WTC11 (cell line): ENCODE results near the gene APOO. TPM values are rescaled to one million over a fixed set of nuclear protein-coding genes. Genes with fewer than 3 reads are reported as not detected.

Experiments used
- ATAC-seq: fragments of 200-7000 bp; cut with Tn5 transposase; 2 replicates; pipeline ENCODE4 v1.10.0; 2021; ENCODE audit warnings: mild to moderate bottlenecking, moderate library complexity
- CTCF ChIA-PET: fragments of 300-600 bp; sonication (Branson Sonifier 250); formaldehyde crosslinking; loops from one replicate; lab custom pipeline; 2021; ENCODE audit warnings: antibody characterized with exemption; lab: Charles Lee
- POLR2A ChIA-PET: fragments of 350-600 bp; sonication (Branson Sonifier 250); formaldehyde crosslinking; loops from one replicate; lab custom pipeline; 2021; ENCODE audit warnings: antibody characterized with exemption; lab: Charles Lee
- DNase-seq: peaks from one replicate; pipeline ENCODE4 v3.0.0; 2021; ENCODE audit warnings: low spot score
- H3K27ac Mint-ChIP-seq: 2 replicates; pipeline ENCODE4 v1.8.0; 2021; ENCODE audit warnings: mixed read lengths
- H3K27me3 Mint-ChIP-seq: 2 replicates; pipeline ENCODE4 v1.8.0; 2021; ENCODE audit warnings: low read depth, mild to moderate bottlenecking, moderate library complexity, mixed read lengths
- H3K36me3 Mint-ChIP-seq: 2 replicates; pipeline ENCODE4 v1.8.0; 2021; ENCODE audit warnings: mixed read lengths
- H3K4me1 Mint-ChIP-seq: 2 replicates; pipeline ENCODE4 v1.8.0; 2022; ENCODE audit warnings: mixed read lengths
- H3K4me3 Mint-ChIP-seq: 2 replicates; pipeline ENCODE4 v1.8.0; 2021; ENCODE audit warnings: mild to moderate bottlenecking, moderate library complexity, mixed read lengths
- H3K9me3 Mint-ChIP-seq: 2 replicates; pipeline ENCODE4 v1.8.0; 2021; ENCODE audit warnings: mixed read lengths
- AFF4 ChIP-seq: sonication (generic); formaldehyde crosslinking; IDR thresholded peaks from 2 replicates; pipeline ENCODE4 v1.8.1; 2023; ENCODE audit warnings: mild to moderate bottlenecking, missing genetic modification reagents, borderline replicate concordance
- AR ChIP-seq: fragments of 250-450 bp; sonication (Bioruptor Pico); IDR thresholded peaks from 2 replicates; pipeline ENCODE4 v1.9.0; 2021; ENCODE audit warnings: mild to moderate bottlenecking
- ATF2 ChIP-seq: sonication (generic); formaldehyde crosslinking; IDR thresholded peaks from 2 replicates; pipeline ENCODE4 v1.8.1; 2022; ENCODE audit warnings: low read depth, missing genetic modification reagents, borderline replicate concordance
- CREM ChIP-seq: sonication (generic); formaldehyde crosslinking; IDR thresholded peaks from 2 replicates; pipeline ENCODE4 v1.8.1; 2022; ENCODE audit warnings: mild to moderate bottlenecking, missing genetic modification reagents, moderate library complexity
- EMX1 ChIP-seq: fragments of 250-450 bp; sonication (Bioruptor Pico); IDR thresholded peaks from 2 replicates; pipeline ENCODE4 v1.8.0; 2021; ENCODE audit warnings: mild to moderate bottlenecking
- GABPB1 ChIP-seq: sonication (generic); formaldehyde crosslinking; IDR thresholded peaks from 2 replicates; pipeline ENCODE4 v1.8.1; 2023; ENCODE audit warnings: mild to moderate bottlenecking, missing genetic modification reagents
- GRHL2 ChIP-seq: fragments of 250-450 bp; sonication (Bioruptor Pico); IDR thresholded peaks from 2 replicates; pipeline ENCODE4 v1.8.0; 2022; ENCODE audit warnings: mild to moderate bottlenecking, moderate library complexity; ENCODE audit not compliant: insufficient replicate concordance, severe bottlenecking
- GTF2I ChIP-seq: fragments of 250-450 bp; sonication (Bioruptor Pico); conservative IDR thresholded peaks from 2 replicates; pipeline ENCODE4 v1.4.0; 2021; ENCODE audit warnings: mild to moderate bottlenecking
- HMGA2 ChIP-seq: fragments of 250-450 bp; sonication (Bioruptor Pico); IDR thresholded peaks from 2 replicates; pipeline ENCODE4 v1.4.0; 2021; ENCODE audit warnings: mild to moderate bottlenecking, moderate library complexity
- MYBL2 ChIP-seq: sonication (generic); formaldehyde crosslinking; IDR thresholded peaks from 2 replicates; pipeline ENCODE4 v1.8.1; 2023; ENCODE audit warnings: mild to moderate bottlenecking, moderate library complexity, missing genetic modification reagents
- ZBTB21 ChIP-seq: sonication (generic); formaldehyde crosslinking; IDR thresholded peaks from 2 replicates; pipeline ENCODE4 v1.8.1; 2023; ENCODE audit warnings: mild to moderate bottlenecking, missing genetic modification reagents, borderline replicate concordance
- ZNF416 ChIP-seq: fragments of 250-450 bp; sonication (Bioruptor Pico); IDR thresholded peaks from 2 replicates; pipeline ENCODE4 v1.9.0; 2021; ENCODE audit warnings: mild to moderate bottlenecking, inconsistent platforms
- total RNA-seq: library from RNA; stranded (reverse); gene quantifications from 3 replicates; pipeline ENCODE4 v1.2.3, GENCODE V29; 2021
- TF ChIP-seq, protein P1 (sequence below): sonication (generic); formaldehyde crosslinking; IDR thresholded peaks from 2 replicates; pipeline ENCODE4 v1.8.1; 2023; ENCODE audit warnings: mild to moderate bottlenecking, missing genetic modification reagents
- TF ChIP-seq, protein P2 (sequence below): sonication (generic); formaldehyde crosslinking; IDR thresholded peaks from 2 replicates; pipeline ENCODE4 v1.8.1; 2023; ENCODE audit warnings: mild to moderate bottlenecking, missing genetic modification reagents

The APOO gene
- total RNA-seq, 1 experiment from 2014 or later = 55.5 TPM

DNA sequence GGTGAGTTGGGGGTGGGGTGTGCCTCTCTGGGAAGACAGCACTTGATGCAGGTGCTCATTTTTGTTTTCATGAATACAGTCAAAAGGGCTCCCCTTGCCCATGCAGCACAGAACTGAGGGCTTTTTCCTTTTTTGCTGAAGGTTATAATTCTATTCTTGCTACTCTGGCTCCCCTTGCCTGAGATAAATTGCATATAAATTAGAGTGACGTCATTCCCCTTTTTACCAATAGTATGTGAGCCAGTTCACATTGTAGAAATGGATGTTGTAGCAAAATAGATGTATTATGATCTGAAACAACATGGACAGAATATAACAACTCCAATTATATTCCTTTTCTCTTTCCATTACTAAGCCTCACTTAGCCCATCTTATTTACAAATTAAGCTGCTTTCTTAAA is 28.4 kb upstream of the APOO start:
- no peaks in the 10 kb centered on the region for H3K9me3 Mint-ChIP-seq
- CTCF ChIA-PET = no interaction called here
- ATAC-seq = no peak

DNA sequence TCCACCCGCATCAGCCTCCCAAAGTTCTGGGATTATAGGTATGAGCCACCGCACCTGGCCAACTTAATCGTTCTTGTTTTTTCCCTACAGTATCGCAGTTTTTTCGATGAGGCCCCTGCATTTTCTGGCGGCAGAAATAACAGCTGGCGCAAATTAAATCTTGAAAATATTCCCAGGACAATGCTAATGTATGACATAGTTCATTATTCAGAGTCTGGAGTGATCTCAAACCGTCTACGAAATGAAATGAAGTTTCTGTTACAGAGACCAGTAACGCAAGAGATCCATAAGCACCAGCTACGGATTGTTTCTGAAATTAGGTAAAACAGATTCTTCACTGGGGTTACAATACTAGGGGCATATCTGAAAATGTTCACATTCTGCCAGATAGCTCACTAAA is 27.4 kb upstream of the APOO start:
- H3K27ac Mint-ChIP-seq = no peak overlapping the region
- no peak for TF ChIP-seq MYBL2 (CRISPR knock-in tag)
- TF ChIP-seq, protein P1, sequence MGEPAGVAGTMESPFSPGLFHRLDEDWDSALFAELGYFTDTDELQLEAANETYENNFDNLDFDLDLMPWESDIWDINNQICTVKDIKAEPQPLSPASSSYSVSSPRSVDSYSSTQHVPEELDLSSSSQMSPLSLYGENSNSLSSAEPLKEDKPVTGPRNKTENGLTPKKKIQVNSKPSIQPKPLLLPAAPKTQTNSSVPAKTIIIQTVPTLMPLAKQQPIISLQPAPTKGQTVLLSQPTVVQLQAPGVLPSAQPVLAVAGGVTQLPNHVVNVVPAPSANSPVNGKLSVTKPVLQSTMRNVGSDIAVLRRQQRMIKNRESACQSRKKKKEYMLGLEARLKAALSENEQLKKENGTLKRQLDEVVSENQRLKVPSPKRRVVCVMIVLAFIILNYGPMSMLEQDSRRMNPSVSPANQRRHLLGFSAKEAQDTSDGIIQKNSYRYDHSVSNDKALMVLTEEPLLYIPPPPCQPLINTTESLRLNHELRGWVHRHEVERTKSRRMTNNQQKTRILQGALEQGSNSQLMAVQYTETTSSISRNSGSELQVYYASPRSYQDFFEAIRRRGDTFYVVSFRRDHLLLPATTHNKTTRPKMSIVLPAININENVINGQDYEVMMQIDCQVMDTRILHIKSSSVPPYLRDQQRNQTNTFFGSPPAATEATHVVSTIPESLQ (CRISPR knock-in tag) = no peak
- TF ChIP-seq ZBTB21 (CRISPR knock-in tag) = no peak
- TF ChIP-seq GRHL2 (CRISPR knock-in tag) = no peak
- no peak for TF ChIP-seq AR (CRISPR knock-in tag)
- no peak for TF ChIP-seq GTF2I (CRISPR knock-in tag)
- no peak for TF ChIP-seq ZNF416 (CRISPR knock-in tag)
- TF ChIP-seq GABPB1 (CRISPR knock-in tag) = no peak
- TF ChIP-seq AFF4 = no peak
- no peak for DNase-seq
- no peaks in the 10 kb centered on the region for H3K9me3 Mint-ChIP-seq
- peaks cover 2% of the 10 kb centered on the region; the same call in 1 of the 2 replicates for H3K4me1 Mint-ChIP-seq
- H3K4me3 Mint-ChIP-seq = no peak overlapping the region
- ChIA-PET CTCF (no interaction called here), POLR2A (no interaction called here)
- no peaks in the 10 kb centered on the region for H3K27me3 Mint-ChIP-seq
- ATAC-seq = no peak
- no peaks in the 10 kb centered on the region for H3K36me3 Mint-ChIP-seq

More for the DNA sequence above, 28.4 kb upstream of the APOO start:
- TF ChIP-seq, protein P2, sequence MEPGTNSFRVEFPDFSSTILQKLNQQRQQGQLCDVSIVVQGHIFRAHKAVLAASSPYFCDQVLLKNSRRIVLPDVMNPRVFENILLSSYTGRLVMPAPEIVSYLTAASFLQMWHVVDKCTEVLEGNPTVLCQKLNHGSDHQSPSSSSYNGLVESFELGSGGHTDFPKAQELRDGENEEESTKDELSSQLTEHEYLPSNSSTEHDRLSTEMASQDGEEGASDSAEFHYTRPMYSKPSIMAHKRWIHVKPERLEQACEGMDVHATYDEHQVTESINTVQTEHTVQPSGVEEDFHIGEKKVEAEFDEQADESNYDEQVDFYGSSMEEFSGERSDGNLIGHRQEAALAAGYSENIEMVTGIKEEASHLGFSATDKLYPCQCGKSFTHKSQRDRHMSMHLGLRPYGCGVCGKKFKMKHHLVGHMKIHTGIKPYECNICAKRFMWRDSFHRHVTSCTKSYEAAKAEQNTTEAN = no peak
- TF ChIP-seq HMGA2 (CRISPR knock-in tag) (no peak), GABPB1 (CRISPR knock-in tag) (no peak), ATF2 (CRISPR knock-in tag) (no peak), CREM (CRISPR knock-in tag) (no peak), EMX1 (CRISPR knock-in tag) (no peak)
- Mint-ChIP-seq H3K27me3 (no peaks in the 10 kb centered on the region), H3K27ac (no peak overlapping the region), H3K36me3 (no peaks in the 10 kb centered on the region), H3K4me1 (peaks cover 2% of the 10 kb centered on the region; the same call in 1 of the 2 replicates), H3K4me3 (no peak overlapping the region)
- POLR2A ChIA-PET = no interaction called here
- no peak for DNase-seq
